ENCODE measurements around the gene C1orf21. TPM values are rescaled to one million over a fixed set of nuclear protein-coding genes. Genes with fewer than 3 reads are reported as not detected.

Gene C1orf21
- total and polyA plus RNA-seq, 12 donors: 20.6 to 76.7 (median 67.5) TPM

GRCh38 chr1:184503221-184503749 lies 116.5 kb downstream of the C1orf21 start:
- intact Hi-C loops (cut with DNase I): loop anchor here in 1 of 10 donors (5.0 kb wide), 1 partner anchor 39 kb away; no protein-coding TSS in a partner anchor
- Histone ChIP-seq H3K4me1 (peaks cover 12 to 93% (median 67%) of the 10 kb centered on the region in 9 donors), H3K36me3 (no peaks in the 10 kb centered on the region), H3K27ac (peak overlapping the region in 5 of 10 donors; percentile 40 to 86 (median 57)), H3K27me3 (no peaks in the 10 kb centered on the region), H3K4me3 (no peak overlapping the region), H3K9me3 (no peaks in the 10 kb centered on the region)
- ATAC-seq (peak in 5 of 8 donors; percentile 20 to 58 (median 45)), DNase-seq (no peak)
- 82 to 87% methylated on average over 6 of the region's 6 CpGs for WGBS, 2 donors
- no peak for TF ChIP-seq CTCF (IDR thresholded peaks at IDR 0.05)

GRCh38 chr1:184504040-184504954 lies 117.5 kb downstream of the C1orf21 start:
- intact Hi-C loops (cut with DNase I): loop anchor here in 1 of 10 donors (5.0 kb wide), 1 partner anchor 38 kb away; no protein-coding TSS in a partner anchor
- H3K27ac ChIP-seq: peak overlapping the region; percentile 12 to 86 (median 50)
- no peak for TF ChIP-seq CTCF (IDR thresholded peaks at IDR 0.05)

GRCh38 chr1:184504955-184505338 lies 118.1 kb downstream of the C1orf21 start:
- ATAC-seq (no peak), DNase-seq (no peak)
- TF ChIP-seq CTCF (IDR thresholded peaks at IDR 0.05): no peak
- H3K36me3 ChIP-seq: peaks cover 0 to 8% (median 3%) of the 10 kb centered on the region in 9 donors
- H3K9me3 ChIP-seq: no peaks in the 10 kb centered on the region
- H3K27me3 ChIP-seq: no peaks in the 10 kb centered on the region
- H3K4me1 ChIP-seq: peaks cover 11 to 91% (median 64%) of the 10 kb centered on the region in 9 donors
- peak overlapping the region in 9 of 10 donors; percentile 12 to 86 (median 54) for H3K27ac ChIP-seq
- intact Hi-C loops (cut with DNase I): loop anchor here in 1 of 10 donors (5.0 kb wide), 1 partner anchor 37 kb away; no protein-coding TSS in a partner anchor
- no peak overlapping the region for H3K4me3 ChIP-seq
- 79 to 96% methylated on average over 1 of the region's 1 CpG for WGBS, 2 donors

More at GRCh38 chr1:184504040-184504954, 117.5 kb downstream of the C1orf21 start:
- Histone ChIP-seq H3K36me3 (peaks cover 0 to 1% (median 0%) of the 10 kb centered on the region in 9 donors), H3K9me3 (no peaks in the 10 kb centered on the region), H3K27me3 (no peaks in the 10 kb centered on the region), H3K4me1 (peaks cover 12 to 91% (median 68%) of the 10 kb centered on the region in 9 donors), H3K4me3 (peak overlapping the region in 7 of 10 donors; percentile 9 to 26 (median 11))
- DNase-seq (no peak), ATAC-seq (peak in 5 of 8 donors; percentile 40 to 80 (median 61))
- WGBS, 2 donors: 42 to 43% methylated on average over 16 of the region's 16 CpGs

GRCh38 chr1:184506481-184506880 lies 119.7 kb downstream of the C1orf21 start:
- intact Hi-C loops (cut with DNase I): no loop called here

More at GRCh38 chr1:184506481-184506880, 119.7 kb downstream of the C1orf21 start:
- Histone ChIP-seq H3K4me1 (peaks cover 10 to 76% (median 61%) of the 10 kb centered on the region in 9 donors), H3K4me3 (no peak overlapping the region), H3K9me3 (no peaks in the 10 kb centered on the region), H3K27ac (peak overlapping the region in 4 of 10 donors; percentile 65 to 86 (median 70)), H3K27me3 (no peaks in the 10 kb centered on the region), H3K36me3 (peaks cover 0 to 19% (median 6%) of the 10 kb centered on the region in 9 donors)
- TF ChIP-seq CTCF (IDR thresholded peaks at IDR 0.05): no peak
- DNase-seq (no peak), ATAC-seq (no peak)
- 71 to 80% methylated on average over 3 of the region's 3 CpGs for WGBS, 2 donors

Data from heart right ventricle (tissue), 16 donors.